Ishikawa (cell line): ENCODE measurements around the gene CTNNA3.

Source experiments
- CEBPB ChIP-seq: IDR thresholded peaks from 2 replicates; pipeline ENCODE4 v1.6.1; 2012
- CREB1 ChIP-seq: IDR thresholded peaks from 2 replicates; pipeline ENCODE4 v1.6.1; 2012; ENCODE audit warnings: low read depth
- EGR1 ChIP-seq: IDR thresholded peaks from 2 replicates; pipeline ENCODE4 v1.6.1; 2012
- EP300 ChIP-seq: IDR thresholded peaks from 2 replicates; pipeline ENCODE4 v1.6.1; 2012; ENCODE audit warnings: borderline replicate concordance
- FOXM1 ChIP-seq: IDR thresholded peaks from 2 replicates; pipeline ENCODE4 v1.6.1; 2012; ENCODE audit warnings: low read depth, borderline replicate concordance
- MAX ChIP-seq: IDR thresholded peaks from 2 replicates; pipeline ENCODE4 v1.6.1; 2012
- NFIC ChIP-seq: IDR thresholded peaks from 2 replicates; pipeline ENCODE4 v1.6.1; 2012
- RAD21 ChIP-seq: IDR thresholded peaks from 2 replicates; pipeline ENCODE4 v1.6.1; 2012; ENCODE audit warnings: low read depth
- TAF1 ChIP-seq: IDR thresholded peaks from 2 replicates; pipeline ENCODE4 v1.6.1; 2012; ENCODE audit warnings: low read depth, mild to moderate bottlenecking
- TCF12 ChIP-seq: IDR thresholded peaks from 2 replicates; pipeline ENCODE4 v1.6.1; 2012; ENCODE audit warnings: low read depth
- TEAD4 ChIP-seq: IDR thresholded peaks from 2 replicates; pipeline ENCODE4 v1.6.1; 2012
- USF1 ChIP-seq: IDR thresholded peaks from 2 replicates; pipeline ENCODE4 v1.6.1; 2012
- YY1 ChIP-seq: IDR thresholded peaks from 2 replicates; pipeline ENCODE4 v1.6.1; 2012; ENCODE audit warnings: low read depth
- ZBTB7A ChIP-seq: IDR thresholded peaks from 2 replicates; pipeline ENCODE4 v1.6.1; 2012; ENCODE audit warnings: low read depth
- TF ChIP-seq, protein P1 (sequence below): IDR thresholded peaks from 2 replicates; pipeline ENCODE4 v1.6.1; 2012; ENCODE audit warnings: low read depth, mild to moderate bottlenecking

The CTNNA3 gene

GRCh38 chr10:66098595-66099480, 1597.2 kb downstream of the CTNNA3 start:
- TF ChIP-seq CREB1 (no peak), TAF1 (no peak), FOXM1 (no peak), EGR1 (no peak), EP300 (no peak), YY1 (no peak), USF1 (no peak), ZBTB7A (no peak)
- TF ChIP-seq, protein P1, sequence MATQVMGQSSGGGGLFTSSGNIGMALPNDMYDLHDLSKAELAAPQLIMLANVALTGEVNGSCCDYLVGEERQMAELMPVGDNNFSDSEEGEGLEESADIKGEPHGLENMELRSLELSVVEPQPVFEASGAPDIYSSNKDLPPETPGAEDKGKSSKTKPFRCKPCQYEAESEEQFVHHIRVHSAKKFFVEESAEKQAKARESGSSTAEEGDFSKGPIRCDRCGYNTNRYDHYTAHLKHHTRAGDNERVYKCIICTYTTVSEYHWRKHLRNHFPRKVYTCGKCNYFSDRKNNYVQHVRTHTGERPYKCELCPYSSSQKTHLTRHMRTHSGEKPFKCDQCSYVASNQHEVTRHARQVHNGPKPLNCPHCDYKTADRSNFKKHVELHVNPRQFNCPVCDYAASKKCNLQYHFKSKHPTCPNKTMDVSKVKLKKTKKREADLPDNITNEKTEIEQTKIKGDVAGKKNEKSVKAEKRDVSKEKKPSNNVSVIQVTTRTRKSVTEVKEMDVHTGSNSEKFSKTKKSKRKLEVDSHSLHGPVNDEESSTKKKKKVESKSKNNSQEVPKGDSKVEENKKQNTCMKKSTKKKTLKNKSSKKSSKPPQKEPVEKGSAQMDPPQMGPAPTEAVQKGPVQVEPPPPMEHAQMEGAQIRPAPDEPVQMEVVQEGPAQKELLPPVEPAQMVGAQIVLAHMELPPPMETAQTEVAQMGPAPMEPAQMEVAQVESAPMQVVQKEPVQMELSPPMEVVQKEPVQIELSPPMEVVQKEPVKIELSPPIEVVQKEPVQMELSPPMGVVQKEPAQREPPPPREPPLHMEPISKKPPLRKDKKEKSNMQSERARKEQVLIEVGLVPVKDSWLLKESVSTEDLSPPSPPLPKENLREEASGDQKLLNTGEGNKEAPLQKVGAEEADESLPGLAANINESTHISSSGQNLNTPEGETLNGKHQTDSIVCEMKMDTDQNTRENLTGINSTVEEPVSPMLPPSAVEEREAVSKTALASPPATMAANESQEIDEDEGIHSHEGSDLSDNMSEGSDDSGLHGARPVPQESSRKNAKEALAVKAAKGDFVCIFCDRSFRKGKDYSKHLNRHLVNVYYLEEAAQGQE = no peak

- no peak for TF ChIP-seq TCF12
- TF ChIP-seq CEBPB = no peak
- TF ChIP-seq USF1 = no peak
- TF ChIP-seq EP300 = no peak
- TF ChIP-seq FOXM1 = no peak
- no peak for TF ChIP-seq ZBTB7A
- no peak for TF ChIP-seq YY1
- no peak for TF ChIP-seq TEAD4
- TF ChIP-seq, protein P1 = no peak
- no peak for TF ChIP-seq RAD21
- no peak for TF ChIP-seq TAF1
- no peak for TF ChIP-seq EGR1
- TF ChIP-seq MAX = no peak
- TF ChIP-seq NFIC = no peak
- TF ChIP-seq CREB1 = no peak
Observed at GRCh38 chr10:66095610-66096009, 1600.4 kb downstream of the CTNNA3 start.

- TF ChIP-seq EGR1 = no peak
- no peak for TF ChIP-seq TEAD4
- no peak for TF ChIP-seq CREB1
- no peak for TF ChIP-seq EP300
- TF ChIP-seq MAX = no peak
- no peak for TF ChIP-seq NFIC
- TF ChIP-seq, protein P1 = no peak
- TF ChIP-seq TCF12 = no peak
- TF ChIP-seq USF1 = no peak
- no peak for TF ChIP-seq CEBPB
- no peak for TF ChIP-seq ZBTB7A
- no peak for TF ChIP-seq YY1
- no peak for TF ChIP-seq RAD21
- TF ChIP-seq TAF1 = no peak
- no peak for TF ChIP-seq FOXM1
Observed at GRCh38 chr10:66085906-66086305, 1610.1 kb downstream of the CTNNA3 start.

- TF ChIP-seq TAF1 (no peak), FOXM1 (no peak)
Observed at GRCh38 chr10:66071907-66072306, 1624.1 kb downstream of the CTNNA3 start.
